ENCODE measurements around the gene GFI1B. TPM values are rescaled to one million over a fixed set of nuclear protein-coding genes. Genes with fewer than 3 reads are reported as not detected.

Gene GFI1B
- total and polyA plus RNA-seq, 2 of the 13 experiments (the other 11 are each of a cell fraction or from before 2014, with no cell fraction given) = 0.15 to 0.51 TPM

DNA sequence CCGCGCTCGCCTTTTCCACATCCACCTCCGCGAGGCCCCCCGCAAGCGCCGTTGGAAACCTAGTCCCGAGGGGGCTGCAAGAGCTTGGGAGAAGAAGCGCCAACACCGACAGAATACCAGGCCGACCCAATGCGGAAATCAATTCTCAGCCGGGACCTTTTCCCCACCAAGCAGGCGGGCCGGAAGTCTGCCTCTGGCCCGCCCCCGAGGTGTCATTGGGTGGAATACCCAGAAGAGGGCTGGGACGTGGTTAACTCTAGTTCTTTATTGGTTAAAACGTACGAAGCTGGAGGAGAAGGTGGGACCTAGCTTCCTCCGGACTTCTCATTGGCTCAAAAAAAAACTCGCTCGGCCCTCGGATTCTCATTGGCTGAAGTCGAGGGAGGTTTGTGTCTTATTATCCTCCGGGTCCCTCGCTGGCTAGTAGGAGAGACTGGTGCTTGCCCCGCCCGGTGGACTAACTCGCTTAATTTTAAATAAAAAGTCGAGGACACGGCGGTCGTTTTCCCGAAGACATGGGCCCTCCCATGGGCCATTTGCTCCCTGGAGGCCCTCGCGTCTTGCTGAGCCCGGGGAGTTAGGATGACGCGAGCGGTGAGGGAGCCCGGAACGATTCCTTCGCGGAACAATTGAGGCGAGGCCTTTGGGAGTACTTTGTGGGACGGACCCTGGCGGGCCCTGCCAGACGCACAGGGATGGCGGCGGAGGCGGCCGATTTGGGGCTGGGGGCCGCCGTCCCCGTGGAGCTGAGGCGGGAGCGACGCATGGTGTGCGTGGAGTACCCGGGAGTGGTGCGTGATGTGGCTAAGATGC lies 52.0 kb downstream of the GFI1B start, which contains the start of gene GTF3C5 (continued):
- TF ChIP-seq, protein P1, sequence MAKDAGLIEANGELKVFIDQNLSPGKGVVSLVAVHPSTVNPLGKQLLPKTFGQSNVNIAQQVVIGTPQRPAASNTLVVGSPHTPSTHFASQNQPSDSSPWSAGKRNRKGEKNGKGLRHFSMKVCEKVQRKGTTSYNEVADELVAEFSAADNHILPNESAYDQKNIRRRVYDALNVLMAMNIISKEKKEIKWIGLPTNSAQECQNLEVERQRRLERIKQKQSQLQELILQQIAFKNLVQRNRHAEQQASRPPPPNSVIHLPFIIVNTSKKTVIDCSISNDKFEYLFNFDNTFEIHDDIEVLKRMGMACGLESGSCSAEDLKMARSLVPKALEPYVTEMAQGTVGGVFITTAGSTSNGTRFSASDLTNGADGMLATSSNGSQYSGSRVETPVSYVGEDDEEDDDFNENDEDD (CRISPR knock-in tag; IDR thresholded peaks at IDR 0.05; ENCODE audit: borderline replicate concordance) = peak; percentile 95
- TF ChIP-seq SATB2 (CRISPR knock-in tag; IDR thresholded peaks at IDR 0.05) = no peak
- no peak; the same call in 1 of the 2 replicates for TF ChIP-seq ZFP37 (CRISPR knock-in tag; IDR thresholded peaks at IDR 0.05; ENCODE audit: borderline replicate concordance)
- TF ChIP-seq, protein P2, sequence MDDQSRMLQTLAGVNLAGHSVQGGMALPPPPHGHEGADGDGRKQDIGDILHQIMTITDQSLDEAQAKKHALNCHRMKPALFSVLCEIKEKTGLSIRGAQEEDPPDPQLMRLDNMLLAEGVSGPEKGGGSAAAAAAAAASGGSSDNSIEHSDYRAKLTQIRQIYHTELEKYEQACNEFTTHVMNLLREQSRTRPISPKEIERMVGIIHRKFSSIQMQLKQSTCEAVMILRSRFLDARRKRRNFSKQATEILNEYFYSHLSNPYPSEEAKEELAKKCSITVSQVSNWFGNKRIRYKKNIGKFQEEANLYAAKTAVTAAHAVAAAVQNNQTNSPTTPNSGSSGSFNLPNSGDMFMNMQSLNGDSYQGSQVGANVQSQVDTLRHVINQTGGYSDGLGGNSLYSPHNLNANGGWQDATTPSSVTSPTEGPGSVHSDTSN (CRISPR knock-in tag; IDR thresholded peaks at IDR 0.05; ENCODE audit: borderline replicate concordance) = no peak
- TF ChIP-seq, protein P3, sequence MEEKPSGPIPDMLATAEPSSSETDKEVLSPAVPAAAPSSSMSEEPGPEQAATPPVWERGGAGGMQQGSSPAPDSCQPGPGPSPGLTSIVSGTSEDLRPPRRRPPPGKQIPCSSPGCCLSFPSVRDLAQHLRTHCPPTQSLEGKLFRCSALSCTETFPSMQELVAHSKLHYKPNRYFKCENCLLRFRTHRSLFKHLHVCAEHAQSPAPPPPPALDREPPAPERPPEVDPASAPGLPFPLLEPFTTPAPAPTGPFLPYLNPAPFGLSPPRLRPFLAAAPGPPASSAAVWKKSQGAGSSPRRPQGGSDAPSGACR (CRISPR knock-in tag; IDR thresholded peaks at IDR 0.05) = 0 out of 2 replicates have a peak, but pooled peaks have one; percentile 50
- peak; percentile 52; the same call in 1 of the 2 replicates for TF ChIP-seq KDM5B (CRISPR knock-in tag; IDR thresholded peaks at IDR 0.05; ENCODE audit: borderline replicate concordance)
- no peak for TF ChIP-seq ZNF251 (CRISPR knock-in tag; IDR thresholded peaks at IDR 0.05)
- TF ChIP-seq ZNF430 (CRISPR knock-in tag; IDR thresholded peaks at IDR 0.05) = peak; percentile 65; the same call in 1 of the 2 replicates
- TF ChIP-seq MTF2 (CRISPR knock-in tag; IDR thresholded peaks at IDR 0.05; ENCODE audit: borderline replicate concordance) = no peak
- TF ChIP-seq ETV5 (CRISPR knock-in tag; IDR thresholded peaks at IDR 0.05; ENCODE audit: borderline replicate concordance) = no peak; the same call in 1 of the 2 replicates
- peak in 1 of 2 experiments; percentile 80; a peak in 2 of 4 replicates for TF ChIP-seq KLF16 (CRISPR knock-in tag; IDR thresholded peaks at IDR 0.05)
- TF ChIP-seq PHF8 (CRISPR knock-in tag; IDR thresholded peaks at IDR 0.05) = peak; percentile 92
- TF ChIP-seq, protein P4, sequence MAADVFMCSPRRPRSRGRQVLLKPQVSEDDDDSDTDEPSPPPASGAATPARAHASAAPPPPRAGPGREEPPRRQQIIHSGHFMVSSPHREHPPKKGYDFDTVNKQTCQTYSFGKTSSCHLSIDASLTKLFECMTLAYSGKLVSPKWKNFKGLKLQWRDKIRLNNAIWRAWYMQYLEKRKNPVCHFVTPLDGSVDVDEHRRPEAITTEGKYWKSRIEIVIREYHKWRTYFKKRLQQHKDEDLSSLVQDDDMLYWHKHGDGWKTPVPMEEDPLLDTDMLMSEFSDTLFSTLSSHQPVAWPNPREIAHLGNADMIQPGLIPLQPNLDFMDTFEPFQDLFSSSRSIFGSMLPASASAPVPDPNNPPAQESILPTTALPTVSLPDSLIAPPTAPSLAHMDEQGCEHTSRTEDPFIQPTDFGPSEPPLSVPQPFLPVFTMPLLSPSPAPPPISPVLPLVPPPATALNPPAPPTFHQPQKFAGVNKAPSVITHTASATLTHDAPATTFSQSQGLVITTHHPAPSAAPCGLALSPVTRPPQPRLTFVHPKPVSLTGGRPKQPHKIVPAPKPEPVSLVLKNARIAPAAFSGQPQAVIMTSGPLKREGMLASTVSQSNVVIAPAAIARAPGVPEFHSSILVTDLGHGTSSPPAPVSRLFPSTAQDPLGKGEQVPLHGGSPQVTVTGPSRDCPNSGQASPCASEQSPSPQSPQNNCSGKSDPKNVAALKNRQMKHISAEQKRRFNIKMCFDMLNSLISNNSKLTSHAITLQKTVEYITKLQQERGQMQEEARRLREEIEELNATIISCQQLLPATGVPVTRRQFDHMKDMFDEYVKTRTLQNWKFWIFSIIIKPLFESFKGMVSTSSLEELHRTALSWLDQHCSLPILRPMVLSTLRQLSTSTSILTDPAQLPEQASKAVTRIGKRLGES (CRISPR knock-in tag; IDR thresholded peaks at IDR 0.05; ENCODE audit: borderline replicate concordance) = no peak; the same call in 1 of the 2 replicates
- no peak for TF ChIP-seq SETDB1 (CRISPR knock-in tag; IDR thresholded peaks at IDR 0.05; ENCODE audit: borderline replicate concordance)
- TF ChIP-seq TAF15 (IDR thresholded peaks at IDR 0.05; ENCODE audit: low read depth, low read length, poor library complexity, severe bottlenecking) = no peak
- TF ChIP-seq RBM39 (IDR thresholded peaks at IDR 0.05; ENCODE audit: low read depth, low read length, poor library complexity, severe bottlenecking) = peak; percentile 91
- TF ChIP-seq DMAP1 (CRISPR knock-in tag; IDR thresholded peaks at IDR 0.05) = peak; percentile 83; the same call in 1 of the 2 replicates
- TF ChIP-seq ZNF678 (CRISPR knock-in tag; IDR thresholded peaks at IDR 0.05) = no peak; the same call in 1 of the 2 replicates
- no peak; the same call in 1 of the 2 replicates for TF ChIP-seq IRX3 (CRISPR knock-in tag; IDR thresholded peaks at IDR 0.05; ENCODE audit: borderline replicate concordance, low read depth)
- peak; percentile 54 for TF ChIP-seq RAD21 (CRISPR knock-in tag; IDR thresholded peaks at IDR 0.05)
- no peak for TF ChIP-seq JDP2 (CRISPR knock-in tag; IDR thresholded peaks at IDR 0.05; ENCODE audit: borderline replicate concordance)
- TF ChIP-seq, protein P5, sequence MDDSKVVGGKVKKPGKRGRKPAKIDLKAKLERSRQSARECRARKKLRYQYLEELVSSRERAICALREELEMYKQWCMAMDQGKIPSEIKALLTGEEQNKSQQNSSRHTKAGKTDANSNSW (CRISPR knock-in tag; IDR thresholded peaks at IDR 0.05; ENCODE audit: borderline replicate concordance) = peak; percentile 70; the same call in 1 of the 2 replicates

Data from HepG2 (cell line).